ENCODE results near the gene SCGB1C2.

DNA sequence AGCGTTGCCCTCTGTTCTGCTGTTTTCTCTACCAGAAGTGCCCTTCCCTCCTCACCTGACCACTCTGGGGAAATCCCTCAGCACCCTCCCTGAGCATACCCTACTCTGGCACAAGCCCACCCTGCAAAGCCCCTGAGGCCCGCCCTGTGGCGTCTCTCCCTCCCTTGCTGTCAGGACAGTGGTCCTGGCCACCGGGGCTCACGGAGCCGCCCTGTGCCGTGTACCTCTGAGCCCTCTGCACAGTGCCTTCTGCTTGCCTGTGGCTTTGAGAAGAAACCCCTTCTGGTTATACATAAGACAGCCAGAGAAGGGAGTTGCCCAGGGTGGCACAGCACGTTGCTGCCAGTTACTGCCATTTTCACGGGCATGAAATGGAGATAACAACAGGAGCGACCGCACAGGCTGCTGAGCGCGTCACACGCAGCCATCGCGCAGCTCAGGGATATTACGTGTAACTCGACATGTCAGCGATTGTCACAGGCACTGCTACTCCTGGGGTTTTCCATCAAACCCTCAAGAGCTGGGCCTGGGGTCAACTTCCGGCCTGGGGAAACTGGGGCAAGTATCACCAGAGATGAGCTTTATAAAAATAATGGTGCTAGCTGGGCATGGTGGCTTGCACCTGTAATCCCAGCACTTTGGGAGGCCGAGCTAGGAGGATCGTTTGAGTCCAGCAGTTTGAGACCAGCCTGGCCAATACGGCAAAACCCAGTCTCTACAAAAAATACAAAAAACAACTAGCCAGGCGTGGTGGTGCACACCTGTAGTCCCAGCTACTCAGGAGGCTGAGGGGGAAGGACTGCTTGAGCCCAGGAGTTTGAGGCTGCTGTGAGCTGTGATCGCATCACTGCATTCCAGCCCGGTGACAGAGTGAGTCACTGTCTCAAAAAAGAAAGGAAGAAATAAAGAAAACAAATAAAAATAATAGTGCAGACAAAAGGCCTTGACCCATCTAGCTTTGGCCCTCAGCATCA is 14.8 kb downstream of the SCGB1C2 start:
- TF ChIP-seq SP1 (IDR thresholded peaks at IDR 0.05) (no peak), LEF1 (IDR thresholded peaks at IDR 0.05; ENCODE audit: borderline replicate concordance) (no peak), L3MBTL2 (conservative IDR thresholded peaks at IDR 0.05) (no peak), ELF4 (IDR thresholded peaks at IDR 0.05) (no peak), BHLHE40 (IDR thresholded peaks at IDR 0.05; ENCODE audit: borderline replicate concordance) (no peak), TARDBP (IDR thresholded peaks at IDR 0.05) (no peak), ARNT (IDR thresholded peaks at IDR 0.05) (no peak), HDGF (IDR thresholded peaks at IDR 0.05; ENCODE audit: borderline replicate concordance) (no peak), FOXK2 (IDR thresholded peaks at IDR 0.05) (no peak), CTBP1 (IDR thresholded peaks at IDR 0.05; ENCODE audit: borderline replicate concordance) (no peak), NFRKB (IDR thresholded peaks at IDR 0.05) (no peak), FOXM1 (IDR thresholded peaks at IDR 0.05; ENCODE audit: borderline replicate concordance) (no peak), ZNF384 (IDR thresholded peaks at IDR 0.05) (no peak)

All from HEK293T (cell line).